Right lung (tissue), 5 donors: Measurements from ENCODE around the gene TUBD1. TPM values are rescaled to one million over a fixed set of nuclear protein-coding genes. Genes with fewer than 3 reads are reported as not detected.

ENCODE experiments used
- DNase-seq, 2 donors: peaks; one replicate each; pipeline ENCODE4 v3.0.0-alpha.2; 2013
- polyA plus RNA-seq, 5 donors: library from polyadenylated mRNA; unstranded; fragments of 120-200 nt; gene quantifications; one replicate each; pipeline versions ENCODE4 v1.2.1 to v1.2.3, GENCODE V29; 2013; ENCODE audit warnings: inconsistent platforms in 1 of 5, low replicate concordance in 1 of 5; ENCODE audit not compliant: insufficient read length in 5 of 5, insufficient read depth in 1 of 5

Gene TUBD1
- polyA plus RNA-seq, 5 donors, result 15.3 to 21.0 (median 19.8) TPM

GRCh38 chr17:59826706-59827453, 65.9 kb downstream of the TUBD1 start:
- DNase-seq, result no peak

- no peak for DNase-seq
These were observed 67.0 kb downstream of the TUBD1 start for GRCh38 chr17:59825533-59826322.

GRCh38 chr17:59815965-59816364, 76.8 kb downstream of the TUBD1 start:
- DNase-seq, result no peak

- no peak for DNase-seq
These were observed 78.1 kb downstream of the TUBD1 start for GRCh38 chr17:59814685-59815084.

GRCh38 chr17:59814276-59814675, 78.5 kb downstream of the TUBD1 start:
- DNase-seq, result no peak

GRCh38 chr17:59812139-59812538, 80.6 kb downstream of the TUBD1 start:
- no peak for DNase-seq

GRCh38 chr17:59811209-59811608, 81.5 kb downstream of the TUBD1 start:
- DNase-seq, result no peak

- no peak for DNase-seq
These were observed 81.9 kb downstream of the TUBD1 start for GRCh38 chr17:59810894-59811153.

Other genes starting within 250 kb of the TUBD1 start
- gene PTRH2, start 185.5 kb downstream of the TUBD1 start, polyA plus RNA-seq, result 10 to 100 TPM; 20.8 to 23.1 (median 22.6) TPM
- gene VMP1, start 185.3 kb downstream of the TUBD1 start, polyA plus RNA-seq, result 100 to 1,000 TPM in 4 of 5 donors, 10 to 100 TPM in 1; 94.0 to 149 (median 118) TPM
- 10 to 100 TPM; 31.1 to 51.4 (median 45.3) TPM for gene RPS6KB1, start 178 bp upstream of the TUBD1 start, polyA plus RNA-seq
- 10 to 100 TPM; 30.5 to 49.9 (median 36.8) TPM for gene RNFT1, start 71.8 kb upstream of the TUBD1 start, polyA plus RNA-seq
- 10 to 100 TPM; 19.8 to 30.1 (median 25.2) TPM for gene HEATR6, start 186.0 kb upstream of the TUBD1 start, polyA plus RNA-seq